HL-60/S4 treated with phorbol 12-myristate 13-acetate at 8.2 ng/mL for 4 days and 3 days (cell line): ENCODE measurements around the gene HBA1.
"Not testable (repeated sequence)": the region's sequence is repeated elsewhere in the genome, so short reads cannot be mapped to it uniquely, and the experiment has no call there.

Experiments used
- in situ Hi-C: fragments of 300-500 bp; cut with MboI; formaldehyde crosslinking; loops from 2 replicates; pipeline ENCODE4 v1.15.0; 2022; ENCODE audit warnings: low sequenced_read_pairs

HBA1 gene

GRCh38 chr16:173928-174769, 2.3 kb upstream of the HBA1 start:
- in situ Hi-C loops = not testable (repeated sequence)

- in situ Hi-C loops = no loop called here
Measured at GRCh38 chr16:175011-175949, 1.2 kb upstream of the HBA1 start.

GRCh38 chr16:176006-176405, 474 bp upstream of the HBA1 start:
- in situ Hi-C loops = not testable (repeated sequence)

- in situ Hi-C loops = no loop called here
Measured at GRCh38 chr16:177394-177822, 928 bp downstream of the HBA1 start.

- in situ Hi-C loops = no loop called here
Measured at GRCh38 chr16:177981-178667, 1.6 kb downstream of the HBA1 start.

- in situ Hi-C loops = no loop called here
Measured at GRCh38 chr16:178668-179015, 2.2 kb downstream of the HBA1 start.

- in situ Hi-C loops = no loop called here
Measured at GRCh38 chr16:179211-180092, 3.0 kb downstream of the HBA1 start.

- in situ Hi-C loops = no loop called here
Measured at GRCh38 chr16:180101-180675, 3.7 kb downstream of the HBA1 start, which contains the start of gene HBQ1. Gene HBQ1 (plus strand): TSS chr16:180459. CDS start chr16:180487, 28 bp downstream.

- in situ Hi-C loops = no loop called here
Measured at GRCh38 chr16:180681-181564, 4.4 kb downstream of the HBA1 start.

GRCh38 chr16:181565-182021, 5.1 kb downstream of the HBA1 start:
- in situ Hi-C loops = no loop called here

- in situ Hi-C loops = no loop called here
Measured at GRCh38 chr16:183005-183404, 6.5 kb downstream of the HBA1 start.

- in situ Hi-C loops = no loop called here
Measured at GRCh38 chr16:185213-185612, 8.7 kb downstream of the HBA1 start.

- in situ Hi-C loops = no loop called here
Measured at GRCh38 chr16:185691-186090, 9.2 kb downstream of the HBA1 start.

GRCh38 chr16:187330-187729, 10.8 kb downstream of the HBA1 start:
- in situ Hi-C loops = no loop called here

- in situ Hi-C loops = no loop called here
Measured at GRCh38 chr16:188674-189073, 12.2 kb downstream of the HBA1 start.

GRCh38 chr16:189604-190186, 13.2 kb downstream of the HBA1 start:
- in situ Hi-C loops = no loop called here

- in situ Hi-C loops = no loop called here
Measured at GRCh38 chr16:191831-192230, 15.4 kb downstream of the HBA1 start.

- in situ Hi-C loops = no loop called here
Measured at GRCh38 chr16:192686-193085, 16.2 kb downstream of the HBA1 start.
